Esophagus muscularis mucosa (tissue), 4 donors: ENCODE data around the gene PRR23E.

Source experiments
- EP300 ChIP-seq: sonication (generic); formaldehyde crosslinking; IDR thresholded peaks from one replicate; pipeline ENCODE4 v1.6.1; 2017; ENCODE audit warnings: antibody characterized with exemption
- POLR2A ChIP-seq: fragments of 450-650 bp; IDR thresholded peaks from one replicate; pipeline ENCODE4 v1.6.1; 2017; ENCODE audit warnings: antibody characterized with exemption, moderate library complexity, mild to moderate bottlenecking, low read depth
- POLR2AphosphoS5 ChIP-seq, 2 donors: sonication (generic); formaldehyde crosslinking; IDR thresholded peaks; one replicate each; pipeline ENCODE4 v1.6.1; 2017; ENCODE audit warnings: antibody characterized with exemption in 2 of 2
- TF ChIP-seq, protein P1 (sequence below), 3 experiments: fragments of 200-600 bp in 2 of 3; fragments of 450-650 bp in 1 of 3; sonication (generic) in 2 of 3; IDR thresholded peaks; one replicate each; pipeline ENCODE4 v1.5.1; 2017 to 2019; ENCODE audit warnings: antibody characterized with exemption in 3 of 3, mild to moderate bottlenecking in 2 of 3, moderate library complexity in 1 of 3

DNA sequence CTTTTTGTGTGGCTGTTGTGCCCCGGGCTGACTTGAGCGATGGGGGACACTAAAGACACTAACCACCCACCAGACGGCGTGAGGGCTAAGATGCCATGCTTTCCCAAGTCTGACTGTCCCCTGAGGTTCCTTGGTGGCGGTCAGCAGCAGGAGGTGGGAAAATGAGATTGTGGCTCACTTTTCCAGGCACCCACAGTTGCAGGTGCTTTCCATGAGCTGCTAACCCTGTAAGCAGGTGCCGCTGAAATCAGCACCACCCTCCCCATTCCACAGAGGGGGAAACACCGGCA is 17.7 kb downstream of the PRR23E start:
- TF ChIP-seq, protein P1, sequence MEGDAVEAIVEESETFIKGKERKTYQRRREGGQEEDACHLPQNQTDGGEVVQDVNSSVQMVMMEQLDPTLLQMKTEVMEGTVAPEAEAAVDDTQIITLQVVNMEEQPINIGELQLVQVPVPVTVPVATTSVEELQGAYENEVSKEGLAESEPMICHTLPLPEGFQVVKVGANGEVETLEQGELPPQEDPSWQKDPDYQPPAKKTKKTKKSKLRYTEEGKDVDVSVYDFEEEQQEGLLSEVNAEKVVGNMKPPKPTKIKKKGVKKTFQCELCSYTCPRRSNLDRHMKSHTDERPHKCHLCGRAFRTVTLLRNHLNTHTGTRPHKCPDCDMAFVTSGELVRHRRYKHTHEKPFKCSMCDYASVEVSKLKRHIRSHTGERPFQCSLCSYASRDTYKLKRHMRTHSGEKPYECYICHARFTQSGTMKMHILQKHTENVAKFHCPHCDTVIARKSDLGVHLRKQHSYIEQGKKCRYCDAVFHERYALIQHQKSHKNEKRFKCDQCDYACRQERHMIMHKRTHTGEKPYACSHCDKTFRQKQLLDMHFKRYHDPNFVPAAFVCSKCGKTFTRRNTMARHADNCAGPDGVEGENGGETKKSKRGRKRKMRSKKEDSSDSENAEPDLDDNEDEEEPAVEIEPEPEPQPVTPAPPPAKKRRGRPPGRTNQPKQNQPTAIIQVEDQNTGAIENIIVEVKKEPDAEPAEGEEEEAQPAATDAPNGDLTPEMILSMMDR (IDR thresholded peaks at IDR 0.05) = no peak
- TF ChIP-seq EP300 = no peak
- TF ChIP-seq POLR2A = no peak
- no peak for TF ChIP-seq POLR2AphosphoS5 (IDR thresholded peaks at IDR 0.05)
